ENCODE data around the gene KNSTRN. TPM values are rescaled to one million over a fixed set of nuclear protein-coding genes. Genes with fewer than 3 reads are reported as not detected.

KNSTRN gene
- total RNA-seq, 1 experiment from 2014 or later: 44.5 TPM

DNA sequence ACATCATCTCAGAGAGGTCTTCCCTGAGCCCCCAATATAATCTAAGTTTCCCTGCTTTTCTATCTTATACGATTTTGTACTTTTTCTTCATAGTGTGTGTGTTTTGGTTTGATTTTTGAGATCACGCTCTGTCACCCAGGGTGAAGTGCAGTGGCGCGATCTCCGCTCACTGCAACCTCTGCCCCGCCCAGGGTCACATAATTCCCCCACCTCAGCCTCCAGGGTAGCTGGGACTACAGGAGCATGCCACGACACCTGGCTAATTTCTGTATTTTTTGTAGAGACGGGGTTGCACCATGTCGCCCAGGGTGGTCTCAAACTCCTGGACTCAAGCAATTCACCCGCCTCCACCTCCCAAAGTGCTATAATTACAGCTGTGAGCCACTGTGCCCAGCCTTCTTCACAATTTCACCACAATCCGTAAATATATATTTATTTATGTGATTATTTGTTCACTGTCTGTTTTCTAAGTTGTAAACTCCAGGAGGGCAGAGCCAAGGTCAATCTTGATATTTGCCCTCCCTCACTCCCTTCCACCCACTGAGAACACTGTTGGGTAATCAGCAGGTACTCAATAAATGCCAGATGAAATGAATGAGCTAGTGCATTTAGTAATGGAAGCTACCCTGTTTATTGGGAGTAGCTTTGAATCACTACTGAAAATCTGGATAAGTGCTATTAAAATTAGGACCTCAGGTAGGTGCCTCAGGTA lies 547 bp upstream of the KNSTRN start:
- H3K27me3 Mint-ChIP-seq (ENCODE audit: unreplicated experiment): no peaks in the 10 kb centered on the region
- peaks cover 17% of the 10 kb centered on the region for H3K36me3 Mint-ChIP-seq (ENCODE audit: insufficient read depth, unreplicated experiment)
- no peak for DNase-seq
- intact Hi-C loops (cut with micrococcal nuclease; ENCODE audit: unreplicated experiment): no loop called here
- no TSS peak for BruUV-seq (replicated peaks)
- TF ChIP-seq, protein P1, sequence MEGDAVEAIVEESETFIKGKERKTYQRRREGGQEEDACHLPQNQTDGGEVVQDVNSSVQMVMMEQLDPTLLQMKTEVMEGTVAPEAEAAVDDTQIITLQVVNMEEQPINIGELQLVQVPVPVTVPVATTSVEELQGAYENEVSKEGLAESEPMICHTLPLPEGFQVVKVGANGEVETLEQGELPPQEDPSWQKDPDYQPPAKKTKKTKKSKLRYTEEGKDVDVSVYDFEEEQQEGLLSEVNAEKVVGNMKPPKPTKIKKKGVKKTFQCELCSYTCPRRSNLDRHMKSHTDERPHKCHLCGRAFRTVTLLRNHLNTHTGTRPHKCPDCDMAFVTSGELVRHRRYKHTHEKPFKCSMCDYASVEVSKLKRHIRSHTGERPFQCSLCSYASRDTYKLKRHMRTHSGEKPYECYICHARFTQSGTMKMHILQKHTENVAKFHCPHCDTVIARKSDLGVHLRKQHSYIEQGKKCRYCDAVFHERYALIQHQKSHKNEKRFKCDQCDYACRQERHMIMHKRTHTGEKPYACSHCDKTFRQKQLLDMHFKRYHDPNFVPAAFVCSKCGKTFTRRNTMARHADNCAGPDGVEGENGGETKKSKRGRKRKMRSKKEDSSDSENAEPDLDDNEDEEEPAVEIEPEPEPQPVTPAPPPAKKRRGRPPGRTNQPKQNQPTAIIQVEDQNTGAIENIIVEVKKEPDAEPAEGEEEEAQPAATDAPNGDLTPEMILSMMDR (IDR thresholded peaks at IDR 0.05; ENCODE audit: unreplicated experiment): no peak
- H3K9me3 Mint-ChIP-seq (ENCODE audit: low read depth, unreplicated experiment): no peaks in the 10 kb centered on the region
- H3K4me1 Mint-ChIP-seq (ENCODE audit: low read depth, unreplicated experiment): peaks cover 12% of the 10 kb centered on the region
- no peak overlapping the region for H3K4me3 Mint-ChIP-seq (ENCODE audit: low read depth, unreplicated experiment)
- CTCF ChIA-PET: interaction anchor here (1.0 kb wide), 1 partner anchor 15 kb away, joined by 5 read pairs; no protein-coding TSS in a partner anchor
- no peak overlapping the region for H3K27ac Mint-ChIP-seq (ENCODE audit: unreplicated experiment)

DNA sequence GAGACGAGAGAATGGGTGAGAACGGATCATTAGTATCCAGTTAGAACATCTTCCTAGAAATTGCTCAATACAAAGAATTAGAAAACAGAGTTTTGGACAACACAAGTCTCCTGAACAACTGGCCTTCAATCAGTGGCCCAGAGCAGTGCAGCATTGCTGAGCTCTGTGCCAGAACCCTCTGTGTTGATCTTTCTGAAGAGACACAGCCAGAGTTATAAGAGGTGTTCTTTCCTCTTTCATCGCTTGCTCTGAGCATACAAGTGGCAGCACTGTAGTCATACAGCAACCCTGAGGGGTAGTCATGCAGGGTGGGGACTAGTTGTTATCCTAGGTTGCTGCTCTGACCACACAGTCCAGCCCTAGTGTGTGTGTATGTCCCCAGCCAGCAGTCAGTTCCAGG lies 4.0 kb downstream of the KNSTRN start:
- Mint-ChIP-seq H3K4me1 (ENCODE audit: low read depth, unreplicated experiment) (no peaks in the 10 kb centered on the region), H3K4me3 (ENCODE audit: low read depth, unreplicated experiment) (no peak overlapping the region), H3K36me3 (ENCODE audit: insufficient read depth, unreplicated experiment) (peaks cover 28% of the 10 kb centered on the region), H3K27me3 (ENCODE audit: unreplicated experiment) (no peaks in the 10 kb centered on the region), H3K9me3 (ENCODE audit: low read depth, unreplicated experiment) (no peaks in the 10 kb centered on the region), H3K27ac (ENCODE audit: unreplicated experiment) (no peak overlapping the region)
- no TSS peak for BruUV-seq (replicated peaks)
- CTCF ChIA-PET: no interaction called here
- TF ChIP-seq, protein P1 (IDR thresholded peaks at IDR 0.05; ENCODE audit: unreplicated experiment): no peak
- DNase-seq: no peak
- intact Hi-C loops (cut with micrococcal nuclease; ENCODE audit: unreplicated experiment): no loop called here

DNA sequence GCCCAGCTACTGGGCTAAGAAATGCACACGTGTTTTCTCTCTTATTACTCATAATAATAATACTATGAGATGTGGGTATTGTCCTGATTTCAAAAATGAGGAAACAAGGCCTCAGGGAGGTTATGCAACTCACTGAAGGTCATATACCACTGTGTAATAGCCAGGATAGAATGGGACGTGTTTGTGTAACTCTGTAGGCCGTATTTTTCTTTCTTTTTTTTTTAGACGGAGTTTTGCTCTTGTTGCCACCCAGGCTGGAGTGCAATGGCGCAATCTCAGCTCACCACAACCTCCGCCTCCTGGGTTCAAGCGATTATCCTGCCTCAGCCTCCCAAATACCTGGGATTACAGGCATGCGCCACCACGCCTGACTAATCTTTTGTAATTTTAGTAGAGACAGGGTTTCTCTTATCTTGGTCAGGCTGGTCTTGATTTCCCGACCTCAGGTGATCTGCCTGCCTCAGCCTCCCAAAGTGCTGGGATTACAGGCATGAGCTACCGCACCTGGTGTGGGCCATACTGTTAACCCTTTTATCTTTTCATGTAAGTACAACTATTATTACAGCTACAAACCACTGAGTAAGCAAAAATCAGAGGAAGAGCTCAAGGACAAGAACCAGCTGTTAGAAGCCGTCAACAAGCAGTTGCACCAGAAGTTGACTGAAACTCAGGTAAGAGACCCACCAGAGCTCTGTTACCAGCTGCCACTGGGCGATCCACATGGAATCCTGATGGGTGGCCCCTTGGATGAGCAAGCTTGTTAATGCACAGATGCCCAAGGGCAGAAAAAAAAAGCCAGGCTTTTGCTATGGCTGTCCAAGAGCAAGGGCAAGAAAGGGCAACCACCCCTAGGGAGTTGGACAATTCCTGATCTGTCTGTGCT lies 6.7 kb downstream of the KNSTRN start:
- H3K27ac Mint-ChIP-seq (ENCODE audit: unreplicated experiment): no peak overlapping the region
- no peaks in the 10 kb centered on the region for H3K4me1 Mint-ChIP-seq (ENCODE audit: low read depth, unreplicated experiment)
- intact Hi-C loops (cut with micrococcal nuclease; ENCODE audit: unreplicated experiment): no loop called here
- peaks cover 17% of the 10 kb centered on the region for H3K36me3 Mint-ChIP-seq (ENCODE audit: insufficient read depth, unreplicated experiment)
- TF ChIP-seq, protein P1 (IDR thresholded peaks at IDR 0.05; ENCODE audit: unreplicated experiment): no peak
- DNase-seq: no peak
- CTCF ChIA-PET: no interaction called here
- no TSS peak for BruUV-seq (replicated peaks)
- H3K27me3 Mint-ChIP-seq (ENCODE audit: unreplicated experiment): no peaks in the 10 kb centered on the region
- H3K9me3 Mint-ChIP-seq (ENCODE audit: low read depth, unreplicated experiment): no peaks in the 10 kb centered on the region
- no peak overlapping the region for H3K4me3 Mint-ChIP-seq (ENCODE audit: low read depth, unreplicated experiment)

DNA sequence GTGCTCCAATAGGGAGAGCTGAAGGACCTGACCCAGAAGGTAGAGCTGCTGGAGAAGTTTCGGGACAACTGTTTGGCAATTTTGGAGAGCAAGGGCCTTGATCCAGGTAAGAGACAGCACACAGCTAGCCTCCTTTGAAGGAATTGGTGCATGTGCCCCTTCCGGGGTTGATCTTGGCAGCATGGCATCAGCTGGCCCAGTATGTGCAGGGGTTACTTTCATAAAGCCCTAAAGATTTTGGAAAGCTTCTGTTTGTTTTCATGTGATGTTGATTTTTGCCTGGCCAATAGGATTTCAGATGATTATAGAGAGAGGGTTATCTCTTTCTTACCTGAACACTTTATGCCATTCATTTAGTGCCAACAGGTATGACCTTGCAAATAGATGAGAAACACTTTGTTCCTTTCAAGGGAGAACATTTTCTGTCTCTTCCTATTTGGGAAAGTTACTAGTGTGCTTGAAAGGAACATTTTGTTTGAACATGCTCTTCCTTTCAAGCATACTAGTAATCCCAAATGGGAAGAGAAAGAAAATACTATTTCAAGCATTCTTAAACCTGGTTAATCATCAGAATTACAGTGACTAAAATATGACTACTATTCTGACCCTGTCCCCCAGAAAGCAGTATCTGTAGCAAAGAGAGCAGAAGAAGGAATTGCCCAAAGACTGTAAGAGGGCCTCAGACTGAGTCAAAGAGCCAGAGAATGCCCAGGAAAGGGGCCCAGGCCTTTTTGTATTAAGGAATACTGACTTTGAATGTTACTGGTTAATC lies 7.5 kb downstream of the KNSTRN start:
- BruUV-seq (replicated peaks): no TSS peak
- no peak for DNase-seq
- CTCF ChIA-PET: no interaction called here

More for the DNA sequence above, 7.5 kb downstream of the KNSTRN start:
- Mint-ChIP-seq H3K27ac (ENCODE audit: unreplicated experiment) (no peak overlapping the region), H3K36me3 (ENCODE audit: insufficient read depth, unreplicated experiment) (peaks cover 17% of the 10 kb centered on the region), H3K9me3 (ENCODE audit: low read depth, unreplicated experiment) (no peaks in the 10 kb centered on the region), H3K27me3 (ENCODE audit: unreplicated experiment) (no peaks in the 10 kb centered on the region), H3K4me1 (ENCODE audit: low read depth, unreplicated experiment) (no peaks in the 10 kb centered on the region), H3K4me3 (ENCODE audit: low read depth, unreplicated experiment) (no peak overlapping the region)
- intact Hi-C loops (cut with micrococcal nuclease; ENCODE audit: unreplicated experiment): no loop called here
- TF ChIP-seq, protein P1 (IDR thresholded peaks at IDR 0.05; ENCODE audit: unreplicated experiment): no peak

Data from Calu3 (cell line).